A673 (cell line): ENCODE data around the gene CAB39.

Experiments
- CTCF ChIP-seq: fragments of 300-800, 200-600 bp; sonication (generic); conservative IDR thresholded peaks from 2 replicates; pipeline ENCODE4 v1.5.1; 2017; ENCODE audit warnings: low read depth, mild to moderate bottlenecking, antibody characterized with exemption, low read length, moderate library complexity, mixed read lengths
- EZH2 ChIP-seq: fragments of 200-600 bp; sonication (generic); IDR thresholded peaks from 2 replicates; pipeline ENCODE4 v1.6.1; 2017; ENCODE audit warnings: borderline replicate concordance, low read depth, mild to moderate bottlenecking, mixed read lengths, antibody characterized with exemption, low read length; ENCODE audit not compliant: poor library complexity, severe bottlenecking

- no peak for TF ChIP-seq CTCF
- TF ChIP-seq EZH2, result no peak
Measured at GRCh38 chr2:230676546-230676945, 36.1 kb upstream of the CAB39 start.
